ENCODE data around the gene NFIL3. TPM values are rescaled to one million over a fixed set of nuclear protein-coding genes. Genes with fewer than 3 reads are reported as not detected.

NFIL3 gene
- polyA plus RNA-seq, 6 donors from 2014 or later: 0.91 to 4.4 (median 2.2) TPM

DNA sequence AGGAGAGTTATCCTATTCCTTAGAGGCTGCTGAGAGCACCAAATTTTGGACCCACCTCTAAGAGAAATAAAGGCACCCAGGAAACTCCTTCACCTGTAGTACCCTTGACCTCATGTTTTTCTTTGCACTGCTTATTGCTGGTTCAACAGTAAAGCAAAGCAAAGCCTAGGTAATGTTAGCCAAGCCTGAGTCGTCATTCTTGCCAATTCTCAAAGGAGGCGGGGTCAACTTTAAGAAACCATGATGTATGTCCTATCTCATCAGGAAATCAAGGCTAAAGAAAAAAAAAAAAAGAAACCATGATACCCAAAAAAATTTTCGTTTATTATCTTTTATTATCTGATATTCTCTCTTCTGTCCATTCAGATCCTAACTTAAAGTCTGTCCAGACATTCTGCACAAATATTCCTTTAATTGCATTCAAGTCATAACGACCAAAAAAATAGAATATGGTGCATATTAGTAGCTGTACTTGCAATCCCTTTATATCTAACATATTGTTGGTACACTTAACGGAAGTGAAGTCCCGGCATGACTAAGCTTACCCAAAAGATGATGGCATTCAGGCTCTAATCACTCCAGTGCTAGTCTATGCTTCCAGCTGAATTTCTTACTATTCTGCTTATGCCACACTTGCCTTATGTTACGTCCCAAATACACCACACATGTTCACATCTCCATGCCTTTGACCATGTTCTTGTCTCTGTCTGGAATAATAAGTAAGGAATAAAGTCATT is 63.7 kb downstream of the NFIL3 start:
- H3K9me3 Mint-ChIP-seq: peaks cover 0 to 2% (median 0%) of the 10 kb centered on the region in 7 donors
- ATAC-seq (ENCODE audit: low read depth in 2 of 2) (no peak), DNase-seq (no peak)
- peak overlapping the region in 4 of 6 donors; percentile 13 to 96 (median 84) for H3K27ac Mint-ChIP-seq
- peaks cover 33 to 49% (median 37%) of the 10 kb centered on the region in 3 donors for H3K4me1 Mint-ChIP-seq
- H3K27me3 Mint-ChIP-seq: no peaks in the 10 kb centered on the region
- peaks cover 0 to 2% of the 10 kb centered on the region in 2 donors for H3K36me3 Mint-ChIP-seq
- peak overlapping the region in 6 of 8 donors; percentile 3 to 98 (median 94) for H3K4me3 Mint-ChIP-seq

DNA sequence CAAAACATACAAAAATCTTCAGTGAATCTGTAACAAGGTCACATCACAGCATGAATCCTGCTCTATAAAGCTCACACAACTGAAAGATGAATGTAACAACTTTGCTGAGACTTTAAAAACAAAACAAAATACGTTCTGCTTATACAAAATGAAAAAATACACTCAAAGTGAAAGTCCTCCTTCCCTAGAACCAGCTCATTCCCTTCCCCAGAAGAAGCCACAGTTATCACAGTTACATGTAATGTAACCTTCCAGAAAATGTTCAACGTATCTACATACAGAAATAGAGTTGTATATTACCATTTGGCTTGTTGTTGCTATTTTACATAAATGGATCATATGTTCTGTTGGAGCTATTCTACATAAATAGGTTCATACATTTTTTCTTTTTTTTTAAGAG is 64.5 kb downstream of the NFIL3 start:
- peak overlapping the region in 1 of 8 donors; percentile 87 for H3K4me3 Mint-ChIP-seq
- peaks cover 0 to 7% of the 10 kb centered on the region in 2 donors for H3K36me3 Mint-ChIP-seq
- no peaks in the 10 kb centered on the region for H3K9me3 Mint-ChIP-seq
- peak overlapping the region in 1 of 6 donors; percentile 8 for H3K27ac Mint-ChIP-seq
- ATAC-seq (ENCODE audit: low read depth in 2 of 2) (no peak), DNase-seq (no peak)
- no peaks in the 10 kb centered on the region for H3K27me3 Mint-ChIP-seq
- H3K4me1 Mint-ChIP-seq: peaks cover 33 to 49% (median 37%) of the 10 kb centered on the region in 3 donors

Other genes starting within 250 kb of the NFIL3 start
- 10 to 100 TPM in 3 of 6 donors, 1 to 10 TPM in 3; 8.1 to 11.4 (median 10.1) TPM for gene AUH, start 61.9 kb downstream of the NFIL3 start, polyA plus RNA-seq (ENCODE audit: low read depth in 6 of 6)

Measured in naive B cell (primary cell).